ENCODE measurements around the gene MAML3.

Gene MAML3

DNA sequence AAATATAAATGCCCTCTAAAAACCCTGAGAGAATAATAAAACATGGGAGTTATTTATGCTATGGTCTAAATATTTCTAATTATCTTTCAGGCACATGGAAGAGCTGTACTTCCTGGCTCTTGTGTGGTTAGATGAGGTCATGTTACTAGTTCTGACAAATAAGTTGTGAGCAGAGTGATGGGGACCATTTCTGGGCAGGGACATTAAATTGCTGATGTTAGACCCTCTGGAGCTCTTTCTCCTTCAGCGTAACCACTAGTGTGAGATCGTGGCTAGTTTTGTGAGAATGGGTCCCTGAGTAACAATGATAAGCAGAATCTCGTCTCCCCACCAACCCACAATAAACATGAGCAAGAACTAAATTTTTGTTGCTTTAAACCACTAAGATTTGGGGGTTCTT lies 108.0 kb downstream of the MAML3 start:
- Mint-ChIP-seq H3K27ac (no peak overlapping the region), H3K4me3 (no peak overlapping the region)

DNA sequence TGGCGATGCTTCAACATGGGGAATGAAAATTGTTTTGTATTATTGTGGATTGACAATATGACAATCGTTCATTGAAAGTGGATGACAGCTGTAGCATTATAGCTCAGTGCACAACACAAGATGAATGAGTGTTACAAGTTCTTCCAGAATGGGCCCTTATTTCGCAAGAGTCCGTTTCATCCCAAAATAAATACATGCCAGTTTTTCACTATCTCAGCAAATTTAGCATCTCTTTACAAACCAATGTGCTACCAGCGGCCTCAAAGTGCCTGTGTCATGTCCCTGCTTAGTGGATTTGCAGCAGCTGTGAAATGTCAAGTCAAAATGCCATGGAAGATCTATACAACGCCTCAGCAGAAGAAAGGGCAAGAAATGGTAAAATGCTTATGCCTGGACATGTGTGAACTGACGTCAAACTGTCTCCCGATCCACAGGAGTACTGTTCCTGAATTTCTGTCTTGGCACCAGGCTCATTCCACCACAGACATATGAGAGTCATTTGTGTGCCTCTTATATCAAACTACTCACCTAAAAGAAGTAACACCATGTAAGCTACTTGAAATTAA lies 109.6 kb downstream of the MAML3 start:
- H3K9me3 Mint-ChIP-seq = no peaks in the 10 kb centered on the region
- no peaks in the 10 kb centered on the region for H3K27me3 Mint-ChIP-seq
- ATAC-seq = no peak
- H3K4me3 Mint-ChIP-seq = no peak overlapping the region
- no peak for DNase-seq
- peaks cover 34% of the 10 kb centered on the region for H3K4me1 Mint-ChIP-seq
- no peak overlapping the region for H3K27ac Mint-ChIP-seq

More for the DNA sequence above, 108.0 kb downstream of the MAML3 start:
- DNase-seq (no peak), ATAC-seq (no peak)
- Mint-ChIP-seq H3K27me3 (no peaks in the 10 kb centered on the region), H3K9me3 (no peaks in the 10 kb centered on the region), H3K4me1 (peaks cover 46% of the 10 kb centered on the region)

DNA sequence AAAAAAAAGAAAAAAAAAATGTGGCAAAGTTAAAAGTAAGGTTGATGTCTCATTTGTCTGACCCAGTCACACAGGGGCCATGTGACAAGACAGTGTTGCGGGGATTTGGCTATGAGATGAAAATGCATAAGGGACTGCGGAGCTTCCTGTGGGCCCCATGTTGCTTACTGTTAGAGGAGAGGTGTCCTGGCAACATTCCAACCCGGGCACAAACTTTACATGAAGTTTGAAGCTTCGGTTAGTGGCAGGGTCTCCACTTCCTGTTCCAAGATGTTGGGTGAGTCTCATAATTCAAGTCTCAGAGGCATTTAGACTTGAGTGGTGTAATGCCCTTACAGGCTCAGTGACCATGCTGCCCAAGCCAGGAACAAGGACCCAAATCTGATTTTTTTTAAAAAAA lies 111.3 kb downstream of the MAML3 start:
- H3K4me1 Mint-ChIP-seq = peaks cover 24% of the 10 kb centered on the region
- H3K9me3 Mint-ChIP-seq = no peaks in the 10 kb centered on the region
- H3K27ac Mint-ChIP-seq = peak overlapping the region in 1 of 2 donors; percentile 11
- DNase-seq = no peak
- no peak overlapping the region for H3K4me3 Mint-ChIP-seq
- no peaks in the 10 kb centered on the region for H3K27me3 Mint-ChIP-seq
- ATAC-seq = no peak

DNA sequence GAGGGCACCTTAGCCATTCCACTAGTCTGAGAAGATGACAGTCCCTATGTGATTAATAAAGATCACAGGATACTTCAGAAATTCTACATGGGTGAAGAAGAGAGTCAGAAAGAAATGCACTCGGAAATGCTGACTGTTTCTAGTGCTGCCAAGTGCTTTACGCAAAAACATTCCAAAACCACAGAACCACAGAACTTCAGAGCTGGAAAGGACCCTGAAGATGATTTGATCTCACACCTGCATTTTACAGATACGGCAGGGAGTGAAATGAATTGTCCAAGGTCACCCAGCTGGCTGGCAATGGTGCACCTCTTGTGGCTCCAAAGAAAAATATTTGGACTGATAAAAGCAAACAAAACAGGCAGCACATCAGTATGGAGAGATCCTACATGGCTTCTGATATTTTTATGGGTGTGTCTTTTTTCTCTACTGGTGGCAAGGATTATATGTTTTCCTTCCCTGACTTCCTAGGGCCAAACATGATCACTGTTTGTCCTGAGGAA lies 115.9 kb downstream of the MAML3 start:
- Mint-ChIP-seq H3K4me1 (peaks cover 7% of the 10 kb centered on the region), H3K27ac (no peak overlapping the region), H3K9me3 (no peaks in the 10 kb centered on the region), H3K27me3 (no peaks in the 10 kb centered on the region), H3K4me3 (no peak overlapping the region)
- DNase-seq (no peak), ATAC-seq (no peak)

DNA sequence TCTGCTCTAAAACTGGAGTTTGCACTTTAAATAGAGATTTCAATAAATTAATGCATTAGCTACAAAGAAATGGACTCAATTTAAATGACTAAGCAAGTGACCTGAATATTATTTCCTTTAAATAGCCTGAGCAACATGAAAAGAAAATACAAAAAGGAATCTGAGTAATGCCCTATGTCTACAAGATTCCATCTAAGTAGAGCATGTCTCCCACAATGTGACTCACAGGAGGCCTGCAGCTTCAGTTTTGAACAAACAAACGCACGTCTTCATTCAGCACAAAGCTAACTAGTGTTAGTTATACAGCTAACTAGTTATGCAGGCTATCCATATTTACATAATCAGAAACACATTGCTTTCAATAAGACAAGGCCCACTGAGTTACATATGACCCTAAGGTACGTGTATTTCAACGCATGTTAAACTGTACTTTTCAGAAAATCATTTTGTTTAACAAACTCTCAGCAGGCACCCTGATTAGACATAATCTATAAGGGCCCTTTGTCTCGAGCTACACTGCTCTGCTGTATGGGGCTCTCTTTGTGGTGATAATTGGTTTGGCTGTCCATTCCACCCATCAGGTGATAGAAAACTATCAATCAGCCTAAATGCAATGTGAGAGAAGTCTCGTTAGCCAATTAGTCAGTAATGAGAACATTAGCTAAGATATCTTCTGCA lies 116.5 kb downstream of the MAML3 start:
- H3K4me3 Mint-ChIP-seq = no peak overlapping the region
- no peak overlapping the region for H3K27ac Mint-ChIP-seq
- no peaks in the 10 kb centered on the region for H3K9me3 Mint-ChIP-seq
- DNase-seq (no peak), ATAC-seq (no peak)
- H3K4me1 Mint-ChIP-seq = peaks cover 4% of the 10 kb centered on the region
- no peaks in the 10 kb centered on the region for H3K27me3 Mint-ChIP-seq

DNA sequence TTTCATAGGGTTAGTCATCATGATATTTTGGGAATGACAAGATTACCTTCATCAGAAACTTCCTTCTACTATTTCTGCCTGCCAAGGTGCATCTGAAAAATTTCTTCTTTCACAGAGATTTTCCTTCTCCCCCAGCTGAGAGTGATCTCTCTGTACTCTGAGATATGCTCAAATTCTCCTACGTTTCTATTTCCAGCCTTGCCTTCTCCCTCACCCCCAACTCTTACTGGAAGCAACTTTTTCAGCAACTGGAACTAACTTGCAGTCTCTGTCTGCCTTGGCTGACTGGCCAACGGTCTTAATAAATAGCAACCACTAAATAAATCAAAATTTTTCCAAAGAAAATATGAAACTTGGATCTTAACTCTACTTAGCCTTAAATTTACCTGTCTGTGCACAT lies 122.3 kb downstream of the MAML3 start:
- H3K4me3 Mint-ChIP-seq = no peak overlapping the region
- no peaks in the 10 kb centered on the region for H3K9me3 Mint-ChIP-seq
- H3K27ac Mint-ChIP-seq = no peak overlapping the region
- DNase-seq (no peak), ATAC-seq (no peak)
- peaks cover 6% of the 10 kb centered on the region for H3K4me1 Mint-ChIP-seq
- peaks cover 10% of the 10 kb centered on the region for H3K27me3 Mint-ChIP-seq

DNA sequence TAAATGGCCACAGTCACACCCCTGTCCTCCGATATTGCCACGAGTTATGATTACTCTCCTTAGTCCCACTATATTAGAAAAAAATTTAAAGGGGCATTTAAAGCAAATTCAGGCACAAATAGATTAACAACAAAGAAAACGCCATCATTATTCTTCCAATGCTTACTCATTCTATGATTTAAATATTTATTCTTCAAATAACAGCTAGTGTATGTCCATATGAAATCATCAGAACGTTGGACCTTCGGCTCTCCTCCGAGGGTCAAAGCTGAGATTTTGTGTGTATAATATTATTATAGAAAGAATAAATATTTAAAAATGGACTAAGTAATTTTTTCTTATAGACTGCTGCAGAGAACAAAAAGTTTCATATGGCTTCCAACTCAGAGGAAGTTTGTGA lies 122.9 kb downstream of the MAML3 start:
- Mint-ChIP-seq H3K4me1 (peaks cover 6% of the 10 kb centered on the region), H3K27ac (no peak overlapping the region), H3K9me3 (no peaks in the 10 kb centered on the region), H3K27me3 (peaks cover 10% of the 10 kb centered on the region), H3K4me3 (no peak overlapping the region)
- DNase-seq = no peak
- ATAC-seq = no peak

DNA sequence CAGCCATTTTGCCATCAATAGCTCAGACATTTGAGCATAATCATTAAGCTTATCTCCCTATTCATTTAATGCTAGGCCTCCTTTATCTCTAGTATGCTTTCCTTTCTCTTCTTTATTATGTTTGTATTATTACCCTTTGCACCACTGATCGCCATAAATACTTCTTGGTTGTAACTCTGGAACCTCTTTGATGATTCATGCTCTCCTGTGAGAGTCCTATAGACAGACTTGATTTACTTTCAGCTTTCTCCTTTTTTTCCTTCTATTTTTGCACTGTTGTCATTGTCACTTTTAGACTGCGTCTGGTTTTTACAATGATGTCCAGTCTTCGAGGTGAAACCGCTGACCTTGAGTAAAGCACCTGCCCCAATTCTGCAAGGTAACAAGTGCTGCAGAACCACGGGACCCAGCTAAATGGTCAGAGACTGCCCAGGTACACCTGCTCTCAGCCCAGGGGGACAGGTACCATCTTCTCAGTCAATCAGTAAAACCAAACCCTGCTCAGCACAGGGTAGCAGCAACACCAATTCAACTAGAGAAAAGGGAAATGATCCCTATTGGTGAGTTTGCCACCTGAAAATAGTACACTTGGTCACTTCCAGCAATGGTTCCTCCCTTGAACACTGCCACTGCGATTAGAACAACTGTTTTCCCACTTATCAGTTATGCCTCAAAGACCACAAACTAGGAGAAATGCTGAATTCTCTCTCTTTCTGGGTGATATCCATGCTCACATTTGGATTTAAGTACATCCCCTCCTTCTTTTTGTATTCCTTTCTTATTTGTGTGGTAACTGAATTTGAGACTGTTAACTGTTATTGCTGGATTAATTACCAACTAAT lies 125.1 kb downstream of the MAML3 start:
- no peak overlapping the region for H3K4me3 Mint-ChIP-seq
- no peaks in the 10 kb centered on the region for H3K9me3 Mint-ChIP-seq
- H3K4me1 Mint-ChIP-seq = peaks cover 6% of the 10 kb centered on the region
- H3K27me3 Mint-ChIP-seq = peaks cover 10% of the 10 kb centered on the region
- no peak overlapping the region for H3K27ac Mint-ChIP-seq
- ATAC-seq (no peak), DNase-seq (no peak)

DNA sequence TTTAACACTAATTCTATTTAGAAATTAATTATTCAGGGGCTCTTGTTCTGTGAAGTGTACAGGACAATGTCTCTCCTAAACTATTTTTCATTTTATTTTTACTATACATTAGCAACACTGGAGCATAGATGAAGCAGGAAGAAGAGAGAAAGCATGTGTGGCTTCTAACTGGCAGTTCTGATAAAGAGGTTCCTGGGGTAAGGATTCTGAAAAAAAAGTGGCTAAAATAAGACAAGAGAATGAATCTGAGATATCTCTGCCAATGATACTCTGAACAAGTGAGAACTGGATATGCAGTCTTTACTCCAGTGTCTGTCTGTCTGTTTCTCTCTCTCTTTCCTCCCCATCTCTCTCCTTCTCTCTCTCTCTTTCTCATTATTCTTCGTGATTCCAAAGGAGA lies 125.9 kb downstream of the MAML3 start:
- H3K9me3 Mint-ChIP-seq = no peaks in the 10 kb centered on the region
- H3K4me3 Mint-ChIP-seq = no peak overlapping the region
- no peak for ATAC-seq
- DNase-seq = no peak
- peaks cover 6% of the 10 kb centered on the region for H3K4me1 Mint-ChIP-seq
- no peak overlapping the region for H3K27ac Mint-ChIP-seq
- H3K27me3 Mint-ChIP-seq = peaks cover 10% of the 10 kb centered on the region

DNA sequence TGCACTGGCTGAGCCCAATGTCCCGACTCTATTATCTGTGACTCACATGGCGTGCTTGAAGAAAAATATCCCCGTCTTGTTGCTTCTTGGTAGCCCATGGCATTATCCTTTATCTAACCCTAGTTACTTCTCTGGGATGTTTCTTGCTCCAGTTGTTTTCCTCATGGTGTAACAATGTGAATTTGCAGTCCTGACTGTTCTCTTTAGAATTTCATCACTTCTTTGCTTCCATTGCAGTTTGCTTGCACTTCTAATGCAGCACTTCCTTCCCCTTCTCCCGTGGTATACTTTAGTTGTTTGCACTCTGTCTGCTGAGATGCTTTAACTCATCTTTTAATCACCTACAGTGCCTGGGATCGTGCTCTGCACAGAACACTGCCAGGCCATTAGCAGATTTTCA lies 126.9 kb downstream of the MAML3 start:
- no peak for DNase-seq
- Mint-ChIP-seq H3K4me3 (no peak overlapping the region), H3K27ac (no peak overlapping the region), H3K4me1 (peaks cover 6% of the 10 kb centered on the region), H3K9me3 (no peaks in the 10 kb centered on the region), H3K27me3 (peaks cover 10% of the 10 kb centered on the region)
- no peak for ATAC-seq

DNA sequence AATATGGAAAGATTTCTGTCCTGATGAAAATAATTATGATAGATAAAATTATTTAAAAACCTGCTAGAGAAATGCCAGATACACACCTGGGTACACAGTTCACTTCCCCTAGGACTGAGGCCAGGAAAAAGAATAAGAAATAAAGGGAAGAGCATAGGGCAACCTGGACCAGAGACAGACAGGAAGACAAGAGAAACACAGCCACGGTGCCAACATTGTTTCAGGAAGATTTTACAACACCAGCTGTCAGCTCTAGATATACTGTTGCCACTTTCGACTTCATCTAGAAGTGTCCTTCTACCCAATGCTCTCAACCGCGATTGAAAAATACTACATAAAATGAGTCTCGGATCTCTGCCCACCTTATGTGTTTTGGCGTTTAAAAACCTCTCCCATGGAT lies 128.5 kb downstream of the MAML3 start:
- Mint-ChIP-seq H3K27ac (no peak overlapping the region), H3K9me3 (no peaks in the 10 kb centered on the region), H3K27me3 (peaks cover 5% of the 10 kb centered on the region), H3K4me1 (peaks cover 2% of the 10 kb centered on the region), H3K4me3 (no peak overlapping the region)
- no peak for ATAC-seq
- no peak for DNase-seq

DNA sequence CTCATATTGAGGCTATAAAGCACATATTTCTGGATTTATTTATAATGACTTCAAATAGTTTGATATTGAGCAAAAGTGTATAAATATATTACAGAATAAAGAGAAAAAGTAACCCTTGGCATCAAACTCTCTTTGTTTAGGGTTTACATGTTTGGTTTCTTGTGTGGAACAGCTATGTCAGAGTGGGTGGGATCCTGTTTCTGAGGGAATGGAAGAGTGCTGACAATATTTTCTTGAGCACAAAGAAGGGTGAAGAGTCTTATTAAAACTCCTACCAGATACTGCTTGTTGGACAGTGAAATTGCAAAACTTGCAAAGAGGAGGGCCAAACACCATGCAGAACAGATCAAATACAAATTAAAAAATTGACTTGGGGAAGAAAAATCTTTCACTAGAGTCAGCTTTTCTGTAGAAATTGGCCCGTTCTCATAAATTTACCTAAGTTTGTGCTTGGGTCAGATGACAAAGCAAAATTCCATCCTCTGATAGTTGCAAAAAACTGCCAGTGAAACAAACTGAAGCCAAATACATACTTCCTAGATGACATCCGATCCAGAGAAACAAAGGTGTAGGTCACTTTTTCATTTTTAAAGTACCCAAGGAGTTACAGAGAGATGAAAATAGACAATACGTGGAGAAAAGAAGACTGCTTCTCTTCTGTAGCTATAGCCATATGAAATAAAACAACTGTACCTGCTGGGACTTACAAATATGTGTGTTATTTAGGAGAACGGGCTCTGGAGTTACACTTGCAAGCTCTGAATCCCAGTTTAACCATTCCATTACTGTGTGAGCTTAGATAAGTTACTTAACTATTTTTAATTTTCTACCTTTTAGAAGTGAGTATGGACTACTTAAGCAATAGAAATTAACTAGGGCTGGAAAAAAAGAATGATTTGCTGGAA lies 133.3 kb downstream of the MAML3 start:
- DNase-seq = no peak
- ATAC-seq = no peak
- no peak overlapping the region for H3K4me3 Mint-ChIP-seq
- no peak overlapping the region for H3K27ac Mint-ChIP-seq
- H3K27me3 Mint-ChIP-seq = no peaks in the 10 kb centered on the region
- H3K9me3 Mint-ChIP-seq = no peaks in the 10 kb centered on the region
- peaks cover 5% of the 10 kb centered on the region for H3K4me1 Mint-ChIP-seq

DNA sequence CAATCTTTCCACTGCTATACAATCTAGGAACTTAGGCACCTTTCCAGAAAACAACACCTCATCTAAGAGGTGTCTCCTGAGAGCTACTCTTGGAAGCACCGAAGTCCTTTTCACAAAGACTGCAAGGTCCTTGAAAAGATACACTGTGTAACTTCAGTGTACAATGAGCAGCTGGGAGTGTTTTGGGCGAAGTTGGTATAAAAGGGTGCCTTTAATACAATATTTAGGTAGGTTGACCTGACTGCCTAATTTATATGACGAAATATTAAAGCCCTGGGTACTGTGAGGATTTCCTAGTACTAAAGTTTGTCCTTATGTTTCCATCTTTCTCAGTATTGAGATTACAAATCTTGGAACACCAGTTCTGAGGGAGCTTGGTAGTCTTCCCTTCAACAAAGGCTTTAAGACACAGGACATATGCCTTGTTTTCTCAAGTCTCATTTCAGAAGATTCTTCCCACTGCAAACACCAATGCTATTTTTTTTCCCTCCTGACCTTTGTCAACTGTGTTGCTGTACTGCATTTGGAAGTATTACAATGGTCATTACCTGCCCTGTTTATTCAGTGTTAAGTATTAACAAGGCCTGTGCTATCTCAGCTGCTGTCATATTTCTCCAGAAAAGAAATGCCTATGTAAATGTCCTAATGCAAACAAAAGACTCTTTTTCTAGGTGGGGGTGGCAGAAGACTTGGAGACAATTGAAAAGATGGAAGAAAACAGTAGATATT lies 134.2 kb downstream of the MAML3 start:
- DNase-seq (no peak), ATAC-seq (no peak)
- Mint-ChIP-seq H3K4me1 (peaks cover 5% of the 10 kb centered on the region), H3K4me3 (no peak overlapping the region), H3K27ac (no peak overlapping the region), H3K9me3 (no peaks in the 10 kb centered on the region), H3K27me3 (no peaks in the 10 kb centered on the region)

DNA sequence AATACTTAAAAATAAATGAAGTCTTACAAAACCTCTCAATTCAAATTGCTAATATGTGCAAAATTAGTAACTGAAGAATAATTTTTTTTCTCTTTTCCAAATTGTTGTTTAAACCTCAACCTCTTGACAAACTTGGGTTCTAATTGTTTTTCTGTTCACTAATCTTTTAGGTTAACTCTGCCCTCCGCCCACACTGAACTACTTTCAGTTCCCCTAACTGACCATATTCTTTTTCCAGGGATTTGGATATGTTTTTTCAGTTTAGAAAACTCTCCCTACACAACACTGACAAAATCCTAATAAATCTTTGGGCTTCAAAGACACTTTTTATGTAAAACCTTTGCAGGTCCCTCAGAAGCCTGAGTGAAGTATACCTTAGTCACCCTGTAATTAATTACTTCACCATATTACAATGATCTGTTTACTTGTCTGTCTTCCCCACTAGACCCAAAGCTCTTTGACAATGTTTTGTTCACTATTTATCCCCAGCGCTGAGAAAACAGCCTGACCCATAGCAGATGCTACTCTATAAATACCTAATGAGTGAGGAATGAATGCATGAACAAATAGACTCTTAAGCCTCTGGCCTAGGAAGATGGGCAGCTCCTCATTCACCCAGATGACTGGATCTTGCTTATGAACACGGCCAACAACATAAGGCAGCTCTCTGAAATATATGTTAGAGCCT lies 134.9 kb downstream of the MAML3 start:
- Mint-ChIP-seq H3K4me1 (peaks cover 5% of the 10 kb centered on the region), H3K4me3 (no peak overlapping the region), H3K27me3 (no peaks in the 10 kb centered on the region), H3K27ac (no peak overlapping the region), H3K9me3 (no peaks in the 10 kb centered on the region)
- DNase-seq = no peak
- no peak for ATAC-seq

Measured in stimulated activated naive CD8-positive, alpha-beta T cell treated with anti-CD3 and anti-CD28 coated beads, Interleukin-15, amount 100 ng/mL, for 72 hours (primary cell).